SK-N-SH (cell line): ENCODE results near the gene USH1C. TPM values are rescaled to one million over a fixed set of nuclear protein-coding genes. Genes with fewer than 3 reads are reported as not detected.

Experiments used
- CTCF ChIA-PET: fragments of 300-600, 350-600 bp; formaldehyde crosslinking; extraction: SDS; loops from one replicate; lab custom pipeline; 2021; lab: Yijun Ruan, JAX
- POLR2A ChIA-PET: fragments of 350-600 bp; sonication (Branson Sonifier 250); formaldehyde crosslinking; extraction: SDS; loops from one replicate; lab custom pipeline; 2020; ENCODE audit warnings: antibody characterized with exemption, inconsistent platforms; lab: Yijun Ruan, JAX
- DNase-seq: peaks from one replicate; pipeline ENCODE4 v3.0.0; 2012
- H2AFZ ChIP-seq: fragments of 200-600 bp; sonication (generic); 2 replicates; pipeline ENCODE4 v1.8.1; 2016; ENCODE audit warnings: antibody characterized with exemption, mild to moderate bottlenecking, low read depth
- H3F3A ChIP-seq: fragments of 200-600 bp; sonication (generic); replicated peaks from 2 replicates; pipeline ENCODE3; 2016; ENCODE audit warnings: antibody characterized with exemption, mild to moderate bottlenecking; ENCODE audit not compliant: insufficient read depth
- H3K27ac ChIP-seq, 2 experiments: fragments of 200-500 bp in 1 of 2; fragments of 200-600 bp in 1 of 2; sonication (Bioruptor generic) in 1 of 2; sonication (generic), shearing (Covaris generic) in 1 of 2; 2 replicates each; pipeline versions ENCODE4 v1.5.1 to v1.6.1; 2014 to 2016; ENCODE audit warnings: low read depth in 2 of 2, inconsistent platforms in 1 of 2, low read length in 1 of 2, mild to moderate bottlenecking in 1 of 2, mixed read lengths in 1 of 2
- H3K27me3 ChIP-seq: fragments of 200-600 bp; sonication (generic), shearing (Covaris generic); 2 replicates; pipeline ENCODE4 v1.6.1; 2016; ENCODE audit warnings: mixed run types; ENCODE audit not compliant: insufficient read depth
- H3K36me3 ChIP-seq, 2 experiments: fragments of 200-500 bp in 1 of 2; fragments of 200-600 bp in 1 of 2; sonication (Bioruptor generic) in 1 of 2; sonication (generic) in 1 of 2; replicated peaks in 1 of 2; 2 replicates each; pipeline versions ENCODE3 to v1.5.1; 2014 to 2016; ENCODE audit warnings: low read length in 1 of 2, mild to moderate bottlenecking in 1 of 2; ENCODE audit not compliant: insufficient read depth in 2 of 2, control insufficient read depth in 1 of 2
- H3K4me1 ChIP-seq, 2 experiments: fragments of 200-500 bp in 1 of 2; fragments of 200-600 bp in 1 of 2; sonication (Bioruptor generic) in 1 of 2; sonication (generic), shearing (Covaris generic) in 1 of 2; 2 replicates each; pipeline versions ENCODE4 v1.5.1 to v1.6.1; 2014 to 2016; ENCODE audit warnings: low read depth in 1 of 2, low read length in 1 of 2, mixed run types in 1 of 2; ENCODE audit not compliant: insufficient read depth in 2 of 2, control insufficient read depth in 1 of 2
- H3K4me2 ChIP-seq: fragments of 200-600 bp; sonication (generic), shearing (Covaris generic); 2 replicates; pipeline ENCODE4 v1.6.1; 2017; ENCODE audit warnings: mixed run types
- H3K4me3 ChIP-seq, 2 experiments: fragments of 200-500 bp in 1 of 2; fragments of 200-600 bp in 1 of 2; sonication (Bioruptor generic) in 1 of 2; sonication (generic), shearing (Covaris generic) in 1 of 2; 2 replicates each; pipeline versions ENCODE4 v1.5.1 to v1.8.1; 2014 to 2016; ENCODE audit warnings: low read depth in 2 of 2, inconsistent platforms in 1 of 2, low read length in 1 of 2, mild to moderate bottlenecking in 1 of 2, mixed read lengths in 1 of 2, moderate library complexity in 1 of 2
- H3K79me2 ChIP-seq: fragments of 200-600 bp; sonication (generic); 2 replicates; pipeline ENCODE4 v1.8.1; 2017; ENCODE audit warnings: mild to moderate bottlenecking; ENCODE audit not compliant: insufficient read depth
- H3K9ac ChIP-seq: fragments of 200-600 bp; sonication (generic); 2 replicates; pipeline ENCODE4 v1.6.1; 2017; ENCODE audit warnings: mixed run types
- H3K9me2 ChIP-seq: fragments of 200-600 bp; sonication (generic); 2 replicates; pipeline ENCODE4 v1.6.1; 2017; ENCODE audit warnings: mixed run types
- H3K9me3 ChIP-seq: fragments of 200-600 bp; sonication (generic); 2 replicates; pipeline ENCODE4 v1.6.1; 2017; ENCODE audit warnings: mixed run types, mild to moderate bottlenecking, moderate library complexity
- H4K20me1 ChIP-seq: fragments of 200-600 bp; sonication (generic); 2 replicates; pipeline ENCODE4 v1.6.1; 2017; ENCODE audit warnings: mild to moderate bottlenecking, mixed run types; ENCODE audit not compliant: insufficient read depth
- FOXJ3 ChIP-seq: sonication (generic); formaldehyde crosslinking; IDR thresholded peaks from 2 replicates; pipeline ENCODE4 v1.5.1; 2020; ENCODE audit warnings: mild to moderate bottlenecking, missing genetic modification reagents
- JUND ChIP-seq: IDR thresholded peaks from 2 replicates; pipeline ENCODE4 v1.4.0; 2012
- MAX ChIP-seq: IDR thresholded peaks from 2 replicates; pipeline ENCODE4 v1.4.0; 2012; ENCODE audit warnings: low read depth
- MXI1 ChIP-seq: IDR thresholded peaks from 2 replicates; pipeline ENCODE4 v1.6.1; 2012; ENCODE audit warnings: mild to moderate bottlenecking, low read depth, low read length, improper control_type of control experiment
- NFIC ChIP-seq: IDR thresholded peaks from 2 replicates; pipeline ENCODE4 v1.4.0; 2012; ENCODE audit warnings: borderline replicate concordance
- USF2 ChIP-seq: fragments of 150-350 bp; IDR thresholded peaks from 2 replicates; pipeline ENCODE4 v1.6.1; 2017; ENCODE audit warnings: antibody characterized with exemption, low read length, low read depth, borderline replicate concordance
- whole genome bisulfite sequencing: methylation state at CpG from one replicate; pipeline ENCODE4 v1.1.6; 2017; ENCODE audit warnings: low lambda C conversion rate; 5-methylcytosine and 5-hydroxymethylcytosine counted together
- polyA plus RNA-seq, 3 experiments: library from polyadenylated mRNA; depleted of rRNA; stranded (reverse); fragments of >200 nt; gene quantifications; 2 replicates each; pipeline ENCODE4 v1.2.3, GENCODE V29; 2012
- TF ChIP-seq, protein P1 (sequence below): IDR thresholded peaks from 2 replicates; pipeline ENCODE4; 2012
- TF ChIP-seq, protein P2 (sequence below): IDR thresholded peaks from 2 replicates; pipeline ENCODE4 v1.4.0; 2012; ENCODE audit warnings: low read depth, borderline replicate concordance

Gene USH1C
- polyA plus RNA-seq, 1 of the 3 experiments (the other 2 are of a cell fraction): not detected

DNA sequence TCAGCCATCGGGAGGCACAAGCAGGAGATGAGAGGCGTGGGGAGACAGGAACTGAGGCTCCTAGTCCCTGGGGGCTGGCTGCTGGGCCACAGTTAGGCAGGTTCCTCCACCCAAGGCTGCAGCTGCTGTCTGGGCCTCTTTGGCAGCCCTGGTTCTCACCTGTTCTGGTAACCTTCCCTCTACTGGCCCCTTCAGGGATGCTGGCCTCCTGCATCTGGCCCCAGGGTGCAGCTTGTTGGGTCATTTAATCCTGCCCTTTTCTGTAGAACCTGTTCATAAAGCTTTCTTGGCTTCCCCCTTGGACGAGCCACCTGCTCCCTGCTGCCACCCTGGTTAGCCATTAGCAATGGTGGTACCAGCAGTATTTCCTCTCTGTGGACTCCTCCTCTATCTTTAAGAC is 5.5 kb downstream of the USH1C start:
- Histone ChIP-seq H3K9me3 (no peaks in the 10 kb centered on the region), H4K20me1 (no peaks in the 10 kb centered on the region), H3K79me2 (no peaks in the 10 kb centered on the region), H2AFZ (no peak overlapping the region), H3K9ac (no peak overlapping the region), H3K4me2 (no peak overlapping the region), H3K4me1 (no peaks in the 10 kb centered on the region), H3F3A (no peaks in the 10 kb centered on the region), H3K27ac (no peak overlapping the region), H3K4me3 (no peak overlapping the region), H3K9me2 (no peaks in the 10 kb centered on the region), H3K27me3 (no peaks in the 10 kb centered on the region; the same call in 1 of the 2 replicates), H3K36me3 (no peaks in the 10 kb centered on the region)
- CTCF ChIA-PET: interaction anchor here (2.7 kb wide), 1 partner anchor 10 kb away, joined by 9 read pairs; no protein-coding TSS in a partner anchor
- no peak for DNase-seq
- TF ChIP-seq USF2 (no peak), JUND (no peak), MXI1 (no peak), NFIC (no peak), MAX (no peak)
- TF ChIP-seq, protein P1, sequence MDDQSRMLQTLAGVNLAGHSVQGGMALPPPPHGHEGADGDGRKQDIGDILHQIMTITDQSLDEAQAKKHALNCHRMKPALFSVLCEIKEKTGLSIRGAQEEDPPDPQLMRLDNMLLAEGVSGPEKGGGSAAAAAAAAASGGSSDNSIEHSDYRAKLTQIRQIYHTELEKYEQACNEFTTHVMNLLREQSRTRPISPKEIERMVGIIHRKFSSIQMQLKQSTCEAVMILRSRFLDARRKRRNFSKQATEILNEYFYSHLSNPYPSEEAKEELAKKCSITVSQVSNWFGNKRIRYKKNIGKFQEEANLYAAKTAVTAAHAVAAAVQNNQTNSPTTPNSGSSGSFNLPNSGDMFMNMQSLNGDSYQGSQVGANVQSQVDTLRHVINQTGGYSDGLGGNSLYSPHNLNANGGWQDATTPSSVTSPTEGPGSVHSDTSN: no peak
- POLR2A ChIA-PET: no interaction called here
- WGBS: 34% methylated on average over 3 of the region's 3 CpGs

DNA sequence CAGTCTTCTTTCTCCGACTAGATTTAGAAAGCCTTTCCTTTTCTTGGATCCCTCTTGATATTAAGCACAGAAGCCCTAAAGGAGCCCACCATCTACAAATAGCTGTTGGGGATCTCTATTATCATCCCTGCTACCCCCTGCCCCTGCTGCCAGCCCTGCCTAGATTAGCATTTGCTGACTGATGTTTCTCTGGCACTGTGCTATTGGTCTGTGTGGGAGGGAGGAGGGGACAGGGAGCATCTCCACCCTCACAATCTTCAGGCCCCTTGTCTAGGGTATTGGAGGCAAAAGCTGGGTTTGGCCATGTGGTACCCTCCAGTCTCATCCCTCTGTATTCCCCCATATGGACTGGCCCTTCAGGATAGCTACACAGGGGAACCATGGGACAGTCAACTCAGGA is 6.2 kb downstream of the USH1C start:
- H3K9me2 ChIP-seq: no peaks in the 10 kb centered on the region
- H3K4me2 ChIP-seq: no peak overlapping the region
- no peak overlapping the region for H3K27ac ChIP-seq
- no peaks in the 10 kb centered on the region for H3K4me1 ChIP-seq
- CTCF ChIA-PET: interaction anchor here (2.7 to 28.1 kb wide), 2 partner anchors 10 to 31 kb away, joined by 9 to 499 read pairs; no protein-coding TSS in a partner anchor
- no peaks in the 10 kb centered on the region; the same call in 1 of the 2 replicates for H3K27me3 ChIP-seq
- H3K79me2 ChIP-seq: no peaks in the 10 kb centered on the region
- no peak for DNase-seq
- TF ChIP-seq USF2 (no peak), FOXJ3 (CRISPR knock-in tag) (no peak)
- TF ChIP-seq, protein P2, sequence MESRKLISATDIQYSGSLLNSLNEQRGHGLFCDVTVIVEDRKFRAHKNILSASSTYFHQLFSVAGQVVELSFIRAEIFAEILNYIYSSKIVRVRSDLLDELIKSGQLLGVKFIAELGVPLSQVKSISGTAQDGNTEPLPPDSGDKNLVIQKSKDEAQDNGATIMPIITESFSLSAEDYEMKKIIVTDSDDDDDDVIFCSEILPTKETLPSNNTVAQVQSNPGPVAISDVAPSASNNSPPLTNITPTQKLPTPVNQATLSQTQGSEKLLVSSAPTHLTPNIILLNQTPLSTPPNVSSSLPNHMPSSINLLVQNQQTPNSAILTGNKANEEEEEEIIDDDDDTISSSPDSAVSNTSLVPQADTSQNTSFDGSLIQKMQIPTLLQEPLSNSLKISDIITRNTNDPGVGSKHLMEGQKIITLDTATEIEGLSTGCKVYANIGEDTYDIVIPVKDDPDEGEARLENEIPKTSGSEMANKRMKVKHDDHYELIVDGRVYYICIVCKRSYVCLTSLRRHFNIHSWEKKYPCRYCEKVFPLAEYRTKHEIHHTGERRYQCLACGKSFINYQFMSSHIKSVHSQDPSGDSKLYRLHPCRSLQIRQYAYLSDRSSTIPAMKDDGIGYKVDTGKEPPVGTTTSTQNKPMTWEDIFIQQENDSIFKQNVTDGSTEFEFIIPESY: no peak
- H4K20me1 ChIP-seq: no peaks in the 10 kb centered on the region
- no peak overlapping the region for H3K4me3 ChIP-seq
- no peaks in the 10 kb centered on the region for H3K36me3 ChIP-seq
- H3F3A ChIP-seq: no peaks in the 10 kb centered on the region
- POLR2A ChIA-PET: no interaction called here
- H3K9me3 ChIP-seq: no peaks in the 10 kb centered on the region
- 88% methylated on average over 1 of the region's 1 CpG for WGBS
- H3K9ac ChIP-seq: no peak overlapping the region
- H2AFZ ChIP-seq: no peak overlapping the region
